K562 (cell line): Measurements from ENCODE around the gene ATP7B. TPM values are rescaled to one million over a fixed set of nuclear protein-coding genes. Genes with fewer than 3 reads are reported as not detected.

Source experiments
- ATAC-seq: fragments of 200-7000 bp; cut with Tn5 transposase; 3 replicates; pipeline ENCODE4 v1.9.1; 2020; ENCODE audit warnings: moderate library complexity
- BruUV-seq: library from RNA; stranded (reverse); fragments of 400-500 nt; replicated peaks from 2 replicates; lab custom pipeline; 2021; lab: Mats Ljungman, UMichigan
- CTCF ChIA-PET: fragments of 300-600 bp; formaldehyde crosslinking; extraction: SDS; loops from one replicate; lab custom pipeline; 2021; ENCODE audit warnings: low intra/inter-chr PET ratio; lab: Yijun Ruan, JAX
- POLR2A ChIA-PET: fragments of 300-600, 350-650 bp; sonication (Branson Sonifier 250); formaldehyde crosslinking; extraction: SDS; loops from one replicate; lab custom pipeline; 2021; ENCODE audit warnings: antibody characterized with exemption, inconsistent platforms; lab: Yijun Ruan, JAX
- DNase-seq, 4 experiments: peaks; one replicate each; pipeline versions ENCODE4 v3.0.0 to v3.0.0-alpha.2; 2011 to 2018; ENCODE audit warnings: low spot score in 3 of 4, mixed read lengths in 3 of 4; ENCODE audit errors: extremely low read depth in 1 of 4
- FAIRE-seq: peaks from 2 replicates; lab custom pipeline; 2011; peaks lifted over from hg19 to GRCh38; lab: Jason Lieb, UNC
- H2AFZ ChIP-seq: 2 replicates; pipeline ENCODE4 v1.6.0; 2011; ENCODE audit warnings: low read depth, low read length, control low read depth, inconsistent platforms
- H3K27ac ChIP-seq: fragments of 200-600 bp; 3 replicates; pipeline ENCODE4 v1.8.0; 2011; ENCODE audit warnings: low read depth, mild to moderate bottlenecking, control low read depth, inconsistent platforms, low read length, moderate library complexity, mixed read lengths; ENCODE audit errors: extremely low read depth
- H3K27me3 ChIP-seq, 2 experiments: fragments of 300-600 bp in 1 of 2; 2 replicates in 1 of 2; 3 replicates in 1 of 2; pipeline versions ENCODE4 v1.6.0 to v1.8.0; 2011; ENCODE audit warnings: inconsistent platforms in 2 of 2, low read length in 2 of 2, mild to moderate bottlenecking in 1 of 2, mixed read lengths in 1 of 2, moderate library complexity in 1 of 2; ENCODE audit not compliant: control insufficient read depth in 2 of 2, insufficient read depth in 2 of 2
- H3K36me3 ChIP-seq: fragments of 300-600 bp; 3 replicates; pipeline ENCODE4 v1.8.0; 2011; ENCODE audit warnings: mild to moderate bottlenecking, low read length, inconsistent platforms; ENCODE audit not compliant: control insufficient read depth, insufficient read depth
- H3K4me1 ChIP-seq, 2 experiments: fragments of 200-600 bp in 1 of 2; replicated peaks in 1 of 2; 2 replicates in 1 of 2; 3 replicates in 1 of 2; pipeline versions ENCODE4 v1.5.1 to v1.8.0; 2011; ENCODE audit warnings: inconsistent platforms in 2 of 2, low read length in 2 of 2, mild to moderate bottlenecking in 1 of 2, mixed read lengths in 1 of 2, moderate library complexity in 1 of 2; ENCODE audit not compliant: control insufficient read depth in 2 of 2, insufficient read depth in 2 of 2
- H3K4me2 ChIP-seq: 2 replicates; pipeline ENCODE4 v1.6.1; 2011; ENCODE audit warnings: low read length, control low read depth, inconsistent platforms, mixed read lengths; ENCODE audit not compliant: insufficient read depth
- H3K4me3 ChIP-seq: fragments of 200-600 bp; sonication (generic), shearing (Covaris generic); 2 replicates; pipeline ENCODE4 v1.5.1; 2016; ENCODE audit warnings: control low read depth, inconsistent platforms
- H3K79me2 ChIP-seq: fragments of 200-600 bp; 3 replicates; pipeline ENCODE4 v1.8.0; 2011; ENCODE audit warnings: low read length, inconsistent platforms; ENCODE audit not compliant: control insufficient read depth, insufficient read depth
- H3K9ac ChIP-seq, 2 experiments: 2 replicates each; pipeline versions ENCODE4 v1.6.0 to v1.6.1; 2011; ENCODE audit warnings: low read depth in 2 of 2, low read length in 2 of 2, control low read depth in 1 of 2, inconsistent platforms in 1 of 2, mild to moderate bottlenecking in 1 of 2, mixed read lengths in 1 of 2; ENCODE audit not compliant: insufficient read depth in 1 of 2
- H3K9me1 ChIP-seq: one replicate; pipeline ENCODE4 v1.6.0; 2011; ENCODE audit warnings: inconsistent platforms, mild to moderate bottlenecking, low read length, moderate library complexity; ENCODE audit not compliant: control insufficient read depth, insufficient read depth
- H3K9me3 ChIP-seq: replicated peaks from 2 replicates; pipeline ENCODE4 v1.5.1; 2011; ENCODE audit warnings: low read depth, low read length, inconsistent platforms; ENCODE audit not compliant: control insufficient read depth, insufficient read depth
- H4K20me1 ChIP-seq: replicated peaks from 2 replicates; pipeline ENCODE4 v1.6.1; 2011; ENCODE audit warnings: low read length, inconsistent platforms, mixed read lengths; ENCODE audit not compliant: control insufficient read depth, insufficient read depth
- CXXC5 ChIP-seq: fragments of 250-450 bp; sonication (Bioruptor Pico); IDR thresholded peaks from 2 replicates; pipeline ENCODE4 v1.8.0; 2022; ENCODE audit warnings: inconsistent platforms, mild to moderate bottlenecking, moderate library complexity
- KDM1A ChIP-seq, 2 experiments: fragments of 450-650 bp; IDR thresholded peaks; 2 replicates each; pipeline ENCODE4 v1.6.1; 2016; ENCODE audit warnings: mild to moderate bottlenecking in 2 of 2
- RFX5 ChIP-seq: IDR thresholded peaks from 2 replicates; pipeline ENCODE4 v1.6.1; 2011; ENCODE audit warnings: low read depth, mild to moderate bottlenecking, improper control_type of control experiment, low read length
- TEAD4 ChIP-seq, 2 experiments: sonication (generic) in 1 of 2; formaldehyde crosslinking in 1 of 2; IDR thresholded peaks; 2 replicates each; pipeline versions ENCODE4 v1.6.1 to v1.8.0; 2012 to 2022; ENCODE audit warnings: borderline replicate concordance in 1 of 2, inconsistent platforms in 1 of 2, low read length in 1 of 2, mild to moderate bottlenecking in 1 of 2, missing genetic modification reagents in 1 of 2
- ZBTB49 ChIP-seq: sonication (generic); formaldehyde crosslinking; IDR thresholded peaks from 2 replicates; pipeline ENCODE4 v1.8.0; 2022; ENCODE audit warnings: missing genetic modification reagents, mild to moderate bottlenecking, borderline replicate concordance
- ZNF707 ChIP-seq: fragments of 250-450 bp; sonication (Bioruptor Pico); conservative IDR thresholded peaks from 2 replicates; pipeline ENCODE4 v1.8.0; 2022; ENCODE audit warnings: inconsistent platforms, mild to moderate bottlenecking, moderate library complexity
- ZSCAN29 ChIP-seq: fragments of 450-650 bp; IDR thresholded peaks from 2 replicates; pipeline ENCODE4 v1.6.1; 2017
- WGBS: fragments of 100-300 bp; shearing (Covaris generic); methylation state at CpG from one replicate; pipeline ENCODE4 v1.1.6; 2016; ENCODE audit warnings: low coverage, mixed read lengths; ENCODE audit not compliant: insufficient coverage; ENCODE audit errors: missing lambda C conversion rate; 5-methylcytosine and 5-hydroxymethylcytosine counted together
- in situ Hi-C: fragments of 300-500 bp; cut with MboI; formaldehyde crosslinking; loops from 4 replicates; pipeline ENCODE4 v1.15.0; 2018; ENCODE audit warnings: inconsistent platforms, mixed read lengths
- intact Hi-C: fragments of 100-400 bp; cut with micrococcal nuclease; formaldehyde crosslinking; loops from 2 replicates; pipeline ENCODE4 v1.14.2; 2022
- polyA plus RNA-seq, 8 experiments: library from polyadenylated mRNA; depleted of rRNA in 4 of 8; stranded (reverse) in 5 of 8; unstranded in 3 of 8; fragments of >200 nt; fragmentation: Nextera tagmentation in 2 of 8; fragmentation: Illumina TruSeq in 1 of 8; extraction: Ambion mirVana in 2 of 8; extraction: Trizol in 1 of 8; gene quantifications; 2 replicates each; pipeline versions ENCODE4 v1.2.1 to v1.2.3, GENCODE V29; 2011 to 2014; ENCODE audit warnings: inconsistent platforms in 1 of 8, missing spikeins in 1 of 8
- total RNA-seq, 7 experiments: library from RNA; depleted of rRNA in 6 of 7; stranded (reverse); fragments of >200 nt in 6 of 7; fragmentation: Illumina TruSeq in 2 of 7; extraction: Trizol in 2 of 7; gene quantifications; 2 replicates each; pipeline versions ENCODE4 v1.2.1 to v1.2.3, GENCODE V29; 2011 to 2021; ENCODE audit warnings: low replicate concordance in 1 of 7

Gene ATP7B
- total and polyA plus RNA-seq, 9 of the 15 experiments (the other 6 are each of a cell fraction or from before 2014, with no cell fraction given): 1.1 to 20.4 (median 8.5) TPM

- TF ChIP-seq ZNF707 (CRISPR knock-in tag) (no peak), KDM1A (IDR thresholded peaks at IDR 0.05) (no peak), RFX5 (no peak)
Observed at GRCh38 chr13:51900471-51900870, 110.8 kb downstream of the ATP7B start (continued).

- FAIRE-seq (peak; percentile 84), DNase-seq (peak; percentile 48 to 68 (median 55)), ATAC-seq (peak; percentile 98)
- ChIA-PET POLR2A (interaction anchor here (0.8 kb wide), 2 partner anchors 15 to 27 kb away, joined by 3 read pairs; no protein-coding TSS in a partner anchor), CTCF (interaction anchor here (0.6 to 2.0 kb wide), 2 partner anchors 31 to 232 kb away, joined by 3 to 27 read pairs; partner anchors contain the start of gene NEK5)
- Histone ChIP-seq H2AFZ (0 out of 2 replicates have a peak overlapping the region, but pooled peaks have one; percentile 32), H3K9me1 (no peaks in the 10 kb centered on the region), H3K4me1 (no peaks in the 10 kb centered on the region; a peak in 2 of 5 replicates), H3K9me3 (no peaks in the 10 kb centered on the region), H3K36me3 (no peaks in the 10 kb centered on the region; the same call in 2 of the 3 replicates), H3K27me3 (no peaks in the 10 kb centered on the region), H4K20me1 (no peaks in the 10 kb centered on the region), H3K9ac (no peak overlapping the region), H3K4me2 (no peak overlapping the region), H3K79me2 (no peaks in the 10 kb centered on the region), H3K4me3 (no peak overlapping the region), H3K27ac (no peak overlapping the region)
- BruUV-seq: no TSS peak
- intact Hi-C loops: loop anchor here (1.0 to 5.0 kb wide), 4 partner anchors 26 to 231 kb away; no protein-coding TSS in a partner anchor
- in situ Hi-C loops: loop anchor here (10.0 kb wide), 1 partner anchor 229 kb away; the partner anchor contains the start of gene NEK5
- 29% methylated on average over 6 of the region's 9 CpGs for WGBS
- TF ChIP-seq CXXC5 (CRISPR knock-in tag) (0 out of 2 replicates have a peak, but pooled peaks have one; percentile 8), ZBTB49 (CRISPR knock-in tag) (no peak), TEAD4 (IDR thresholded peaks at IDR 0.05; ENCODE audit: low read length) (no peak), TEAD4 (CRISPR knock-in tag; IDR thresholded peaks at IDR 0.05; ENCODE audit: borderline replicate concordance) (no peak), ZSCAN29 (no peak)
Observed at GRCh38 chr13:51895906-51896888, 115.1 kb downstream of the ATP7B start.
